ENCODE measurements around the gene MYH6.

DNA sequence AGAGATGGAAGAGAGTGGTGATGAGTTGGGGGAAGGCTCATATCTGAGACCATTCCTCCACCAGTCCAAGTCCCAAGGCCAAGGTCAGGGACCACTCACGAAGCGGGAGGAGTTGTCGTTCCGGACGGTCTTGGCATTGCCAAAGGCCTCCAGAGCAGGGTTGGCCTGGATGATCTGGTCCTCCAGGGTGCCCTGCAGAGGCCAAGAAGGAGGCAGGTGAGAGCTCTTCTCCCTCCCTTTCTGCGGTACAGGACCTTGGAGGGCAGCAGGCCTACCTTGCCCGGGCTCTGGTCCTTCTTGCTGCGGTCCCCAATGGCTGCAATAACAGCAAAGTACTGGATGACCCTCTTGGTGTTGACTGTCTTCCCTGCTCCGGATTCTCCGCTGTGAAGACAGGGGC lies 23.4 kb upstream of the MYH6 start:
- no peak for TF ChIP-seq CTCF (IDR thresholded peaks at IDR 0.05)
- no peak for TF ChIP-seq POLR2A (IDR thresholded peaks at IDR 0.05)
